K562 (cell line): ENCODE results near the gene ELMO1. TPM values are rescaled to one million over a fixed set of nuclear protein-coding genes. Genes with fewer than 3 reads are reported as not detected.

Experiments used
- ATAC-seq: fragments of 200-7000 bp; cut with Tn5 transposase; 3 replicates; pipeline ENCODE4 v1.9.1; 2020; ENCODE audit warnings: moderate library complexity
- BruUV-seq: library from RNA; stranded (reverse); fragments of 400-500 nt; replicated peaks from 2 replicates; lab custom pipeline; 2021; lab: Mats Ljungman, UMichigan
- CTCF ChIA-PET: fragments of 300-600 bp; formaldehyde crosslinking; extraction: SDS; loops from one replicate; lab custom pipeline; 2021; ENCODE audit warnings: low intra/inter-chr PET ratio; lab: Yijun Ruan, JAX
- POLR2A ChIA-PET: fragments of 300-600, 350-650 bp; sonication (Branson Sonifier 250); formaldehyde crosslinking; extraction: SDS; loops from one replicate; lab custom pipeline; 2021; ENCODE audit warnings: antibody characterized with exemption, inconsistent platforms; lab: Yijun Ruan, JAX
- DNase-seq, 4 experiments: peaks; one replicate each; pipeline versions ENCODE4 v3.0.0 to v3.0.0-alpha.2; 2011 to 2018; ENCODE audit warnings: low spot score in 3 of 4, mixed read lengths in 3 of 4; ENCODE audit errors: extremely low read depth in 1 of 4
- FAIRE-seq: peaks from 2 replicates; lab custom pipeline; 2011; peaks lifted over from hg19 to GRCh38; lab: Jason Lieb, UNC
- H2AFZ ChIP-seq: 2 replicates; pipeline ENCODE4 v1.6.0; 2011; ENCODE audit warnings: low read depth, low read length, control low read depth, inconsistent platforms
- H3K27ac ChIP-seq: fragments of 200-600 bp; 3 replicates; pipeline ENCODE4 v1.8.0; 2011; ENCODE audit warnings: low read depth, mild to moderate bottlenecking, control low read depth, inconsistent platforms, low read length, moderate library complexity, mixed read lengths; ENCODE audit errors: extremely low read depth
- H3K27me3 ChIP-seq, 2 experiments: fragments of 300-600 bp in 1 of 2; 2 replicates in 1 of 2; 3 replicates in 1 of 2; pipeline versions ENCODE4 v1.6.0 to v1.8.0; 2011; ENCODE audit warnings: inconsistent platforms in 2 of 2, low read length in 2 of 2, mild to moderate bottlenecking in 1 of 2, mixed read lengths in 1 of 2, moderate library complexity in 1 of 2; ENCODE audit not compliant: control insufficient read depth in 2 of 2, insufficient read depth in 2 of 2
- H3K36me3 ChIP-seq: fragments of 300-600 bp; 3 replicates; pipeline ENCODE4 v1.8.0; 2011; ENCODE audit warnings: mild to moderate bottlenecking, low read length, inconsistent platforms; ENCODE audit not compliant: control insufficient read depth, insufficient read depth
- H3K4me1 ChIP-seq, 2 experiments: fragments of 200-600 bp in 1 of 2; replicated peaks in 1 of 2; 2 replicates in 1 of 2; 3 replicates in 1 of 2; pipeline versions ENCODE4 v1.5.1 to v1.8.0; 2011; ENCODE audit warnings: inconsistent platforms in 2 of 2, low read length in 2 of 2, mild to moderate bottlenecking in 1 of 2, mixed read lengths in 1 of 2, moderate library complexity in 1 of 2; ENCODE audit not compliant: control insufficient read depth in 2 of 2, insufficient read depth in 2 of 2
- H3K4me2 ChIP-seq: 2 replicates; pipeline ENCODE4 v1.6.1; 2011; ENCODE audit warnings: low read length, control low read depth, inconsistent platforms, mixed read lengths; ENCODE audit not compliant: insufficient read depth
- H3K4me3 ChIP-seq: fragments of 200-600 bp; sonication (generic), shearing (Covaris generic); 2 replicates; pipeline ENCODE4 v1.5.1; 2016; ENCODE audit warnings: control low read depth, inconsistent platforms
- H3K79me2 ChIP-seq: fragments of 200-600 bp; 3 replicates; pipeline ENCODE4 v1.8.0; 2011; ENCODE audit warnings: low read length, inconsistent platforms; ENCODE audit not compliant: control insufficient read depth, insufficient read depth
- H3K9ac ChIP-seq, 2 experiments: 2 replicates each; pipeline versions ENCODE4 v1.6.0 to v1.6.1; 2011; ENCODE audit warnings: low read depth in 2 of 2, low read length in 2 of 2, control low read depth in 1 of 2, inconsistent platforms in 1 of 2, mild to moderate bottlenecking in 1 of 2, mixed read lengths in 1 of 2; ENCODE audit not compliant: insufficient read depth in 1 of 2
- H3K9me1 ChIP-seq: one replicate; pipeline ENCODE4 v1.6.0; 2011; ENCODE audit warnings: inconsistent platforms, mild to moderate bottlenecking, low read length, moderate library complexity; ENCODE audit not compliant: control insufficient read depth, insufficient read depth
- H3K9me3 ChIP-seq: replicated peaks from 2 replicates; pipeline ENCODE4 v1.5.1; 2011; ENCODE audit warnings: low read depth, low read length, inconsistent platforms; ENCODE audit not compliant: control insufficient read depth, insufficient read depth
- H4K20me1 ChIP-seq: replicated peaks from 2 replicates; pipeline ENCODE4 v1.6.1; 2011; ENCODE audit warnings: low read length, inconsistent platforms, mixed read lengths; ENCODE audit not compliant: control insufficient read depth, insufficient read depth
- BCL6 ChIP-seq: fragments of 250-450 bp; sonication (Bioruptor Pico); IDR thresholded peaks from 2 replicates; pipeline ENCODE4 v1.4.0; 2020
- DLX4 ChIP-seq: fragments of 250-450 bp; sonication (Bioruptor Pico); IDR thresholded peaks from 2 replicates; pipeline ENCODE4 v1.6.1; 2021; ENCODE audit warnings: mild to moderate bottlenecking
- KHSRP ChIP-seq: fragments of 450-650 bp; IDR thresholded peaks from 2 replicates; pipeline ENCODE4 v1.6.1; 2017
- MED1 ChIP-seq: sonication (generic); formaldehyde crosslinking; IDR thresholded peaks from 2 replicates; pipeline ENCODE4 v1.8.1; 2023; ENCODE audit warnings: missing genetic modification reagents, borderline replicate concordance
- MEIS2 ChIP-seq: fragments of 450-650 bp; IDR thresholded peaks from 2 replicates; pipeline ENCODE4 v1.6.1; 2014; ENCODE audit warnings: mild to moderate bottlenecking; ENCODE audit not compliant: partially characterized antibody
- NFE2L1 ChIP-seq: fragments of 450-650 bp; IDR thresholded peaks from 2 replicates; pipeline ENCODE4 v1.6.1; 2016; ENCODE audit warnings: missing genetic modification characterization, low read depth, mild to moderate bottlenecking, missing compliant biosample characterization, moderate library complexity, borderline replicate concordance
- NR4A1 ChIP-seq, 2 experiments: fragments of 250-450 bp in 1 of 2; fragments of 450-650 bp in 1 of 2; sonication (Bioruptor Pico) in 1 of 2; IDR thresholded peaks; 2 replicates each; pipeline versions ENCODE4 v1.4.0 to v1.6.1; 2016 to 2020; ENCODE audit warnings: mild to moderate bottlenecking in 2 of 2, missing compliant biosample characterization in 1 of 2, missing genetic modification characterization in 1 of 2, moderate library complexity in 1 of 2
- OTX1 ChIP-seq: fragments of 450-650 bp; formaldehyde crosslinking; IDR thresholded peaks from 2 replicates; pipeline ENCODE4 v1.4.0; 2022; ENCODE audit warnings: mild to moderate bottlenecking
- SMAD1 ChIP-seq: fragments of 150-350 bp; IDR thresholded peaks from 2 replicates; pipeline ENCODE4 v1.6.1; 2014; ENCODE audit warnings: low read length, low read depth; ENCODE audit not compliant: partially characterized antibody
- SMARCA5 ChIP-seq: fragments of 450-650 bp; IDR thresholded peaks from 2 replicates; pipeline ENCODE4 v1.6.1; 2016
- USF1 ChIP-seq: sonication (generic); formaldehyde crosslinking; IDR thresholded peaks from 2 replicates; pipeline ENCODE4 v1.9.0; 2022; ENCODE audit warnings: mild to moderate bottlenecking, missing genetic modification reagents
- XRCC3 ChIP-seq: fragments of 450-650 bp; IDR thresholded peaks from 2 replicates; pipeline ENCODE4 v1.6.1; 2017; ENCODE audit warnings: mild to moderate bottlenecking, moderate library complexity
- ZBTB5 ChIP-seq: fragments of 450-650 bp; IDR thresholded peaks from 2 replicates; pipeline ENCODE4 v1.6.1; 2017; ENCODE audit warnings: antibody characterized with exemption
- ZNF609 ChIP-seq: sonication (generic); formaldehyde crosslinking; IDR thresholded peaks from 2 replicates; pipeline ENCODE4 v1.8.1; 2023; ENCODE audit warnings: missing genetic modification reagents, mild to moderate bottlenecking, borderline replicate concordance
- ZNF75A ChIP-seq: fragments of 450-650 bp; formaldehyde crosslinking; IDR thresholded peaks from 2 replicates; pipeline ENCODE4 v1.4.0; 2020; ENCODE audit warnings: mild to moderate bottlenecking
- WGBS: fragments of 100-300 bp; shearing (Covaris generic); methylation state at CpG from one replicate; pipeline ENCODE4 v1.1.6; 2016; ENCODE audit warnings: low coverage, mixed read lengths; ENCODE audit not compliant: insufficient coverage; ENCODE audit errors: missing lambda C conversion rate; 5-methylcytosine and 5-hydroxymethylcytosine counted together
- in situ Hi-C: fragments of 300-500 bp; cut with MboI; formaldehyde crosslinking; loops from 4 replicates; pipeline ENCODE4 v1.15.0; 2018; ENCODE audit warnings: inconsistent platforms, mixed read lengths
- intact Hi-C: fragments of 100-400 bp; cut with micrococcal nuclease; formaldehyde crosslinking; loops from 2 replicates; pipeline ENCODE4 v1.14.2; 2022
- polyA plus RNA-seq, 8 experiments: library from polyadenylated mRNA; depleted of rRNA in 4 of 8; stranded (reverse) in 5 of 8; unstranded in 3 of 8; fragments of >200 nt; fragmentation: Nextera tagmentation in 2 of 8; fragmentation: Illumina TruSeq in 1 of 8; extraction: Ambion mirVana in 2 of 8; extraction: Trizol in 1 of 8; gene quantifications; 2 replicates each; pipeline versions ENCODE4 v1.2.1 to v1.2.3, GENCODE V29; 2011 to 2014; ENCODE audit warnings: inconsistent platforms in 1 of 8, missing spikeins in 1 of 8
- total RNA-seq, 7 experiments: library from RNA; depleted of rRNA in 6 of 7; stranded (reverse); fragments of >200 nt in 6 of 7; fragmentation: Illumina TruSeq in 2 of 7; extraction: Trizol in 2 of 7; gene quantifications; 2 replicates each; pipeline versions ENCODE4 v1.2.1 to v1.2.3, GENCODE V29; 2011 to 2021; ENCODE audit warnings: low replicate concordance in 1 of 7

ELMO1 gene
- total and polyA plus RNA-seq, 9 of the 15 experiments (the other 6 are each of a cell fraction or from before 2014, with no cell fraction given), result 0.36 to 7.2 (median 3.6) TPM

- TF ChIP-seq KHSRP, result no peak
Observed at GRCh38 chr7:36894190-36894589, 554.5 kb downstream of the ELMO1 start (continued).

GRCh38 chr7:36889182-36889581, 559.5 kb downstream of the ELMO1 start:
- Histone ChIP-seq H3K27ac (no peak overlapping the region), H2AFZ (no peak overlapping the region), H4K20me1 (0 out of 2 replicates have a peak, but pooled peaks cover 2% of the 10 kb centered on the region), H3K4me3 (no peak overlapping the region), H3K9me1 (no peaks in the 10 kb centered on the region), H3K4me1 (no peaks in the 10 kb centered on the region), H3K79me2 (no peaks in the 10 kb centered on the region), H3K36me3 (no peaks in the 10 kb centered on the region), H3K4me2 (no peak overlapping the region), H3K27me3 (no peaks in the 10 kb centered on the region; a peak in 1 of 5 replicates), H3K9ac (no peak overlapping the region), H3K9me3 (no peaks in the 10 kb centered on the region)
- POLR2A ChIA-PET, result no interaction called here
- DNase-seq (no peak), ATAC-seq (no peak), FAIRE-seq (no peak)
- 0% methylated on average over 1 of the region's 1 CpG for WGBS
- CTCF ChIA-PET, result no interaction called here
- in situ Hi-C loops (no loop called here), intact Hi-C loops (no loop called here)
- BruUV-seq, result no TSS peak
- TF ChIP-seq ZNF75A, result no peak
- TF ChIP-seq OTX1, result no peak
- TF ChIP-seq NFE2L1 (tag), result no peak
- TF ChIP-seq BCL6 (CRISPR knock-in tag), result no peak
- no peak for TF ChIP-seq MED1 (CRISPR knock-in tag)
- TF ChIP-seq ZNF609 (CRISPR knock-in tag), result no peak
- no peak for TF ChIP-seq SMARCA5
- no peak for TF ChIP-seq SMAD1
- no peak for TF ChIP-seq NR4A1 (CRISPR knock-in tag; IDR thresholded peaks at IDR 0.05)
- TF ChIP-seq NR4A1 (tag; IDR thresholded peaks at IDR 0.05), result no peak
- TF ChIP-seq ZBTB5, result no peak
- no peak for TF ChIP-seq USF1
- no peak for TF ChIP-seq DLX4 (CRISPR knock-in tag)
- no peak for TF ChIP-seq MEIS2
- TF ChIP-seq XRCC3, result no peak
